GM10847 (cell line): Measurements from ENCODE around the gene DCTN1.

Experiments used
- POLR2A ChIP-seq: IDR thresholded peaks from 2 replicates; pipeline ENCODE4 v1.6.1; 2011; ENCODE audit not compliant: insufficient read length; ENCODE audit errors: extremely low read depth

DCTN1 gene

DNA sequence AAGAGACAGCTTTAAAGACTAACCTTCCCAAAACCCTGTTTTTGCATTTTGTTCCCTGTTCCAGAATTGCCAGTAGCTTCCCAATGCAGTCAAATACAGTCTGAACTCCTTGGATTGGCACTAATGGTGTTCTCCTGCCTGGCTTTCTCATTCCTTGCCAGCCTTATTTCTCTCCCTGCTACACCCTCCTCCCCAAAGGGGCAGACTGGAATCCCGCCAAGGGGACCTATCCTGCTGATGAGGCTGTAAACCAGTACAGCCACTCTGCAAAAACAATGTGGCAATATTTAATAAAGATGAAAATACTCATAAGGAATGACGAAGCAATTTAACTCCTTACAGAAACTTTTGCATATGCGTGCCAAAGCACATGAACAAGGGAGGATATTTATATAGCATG, 32.4 kb downstream of the DCTN1 start:
- no peak for TF ChIP-seq POLR2A

DNA sequence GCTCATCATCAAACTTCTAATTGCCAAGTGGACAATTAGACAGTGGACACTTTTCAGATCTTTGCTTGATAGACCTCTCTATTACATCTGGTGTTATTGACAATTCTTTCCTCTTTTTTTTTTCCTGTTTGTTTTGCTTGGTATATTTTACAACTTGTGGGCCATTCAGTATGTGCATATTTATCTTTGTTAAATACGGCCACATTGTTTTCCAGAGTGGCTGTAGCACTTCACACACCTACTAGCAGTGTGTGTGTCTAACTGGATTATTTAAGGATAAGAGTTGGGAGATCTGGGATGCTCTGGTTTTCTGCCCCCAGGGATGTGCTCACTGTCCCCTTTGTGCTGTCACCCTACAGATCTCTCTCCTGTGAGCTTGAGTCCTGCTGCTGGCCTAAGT, 32.8 kb downstream of the DCTN1 start:
- no peak for TF ChIP-seq POLR2A

DNA sequence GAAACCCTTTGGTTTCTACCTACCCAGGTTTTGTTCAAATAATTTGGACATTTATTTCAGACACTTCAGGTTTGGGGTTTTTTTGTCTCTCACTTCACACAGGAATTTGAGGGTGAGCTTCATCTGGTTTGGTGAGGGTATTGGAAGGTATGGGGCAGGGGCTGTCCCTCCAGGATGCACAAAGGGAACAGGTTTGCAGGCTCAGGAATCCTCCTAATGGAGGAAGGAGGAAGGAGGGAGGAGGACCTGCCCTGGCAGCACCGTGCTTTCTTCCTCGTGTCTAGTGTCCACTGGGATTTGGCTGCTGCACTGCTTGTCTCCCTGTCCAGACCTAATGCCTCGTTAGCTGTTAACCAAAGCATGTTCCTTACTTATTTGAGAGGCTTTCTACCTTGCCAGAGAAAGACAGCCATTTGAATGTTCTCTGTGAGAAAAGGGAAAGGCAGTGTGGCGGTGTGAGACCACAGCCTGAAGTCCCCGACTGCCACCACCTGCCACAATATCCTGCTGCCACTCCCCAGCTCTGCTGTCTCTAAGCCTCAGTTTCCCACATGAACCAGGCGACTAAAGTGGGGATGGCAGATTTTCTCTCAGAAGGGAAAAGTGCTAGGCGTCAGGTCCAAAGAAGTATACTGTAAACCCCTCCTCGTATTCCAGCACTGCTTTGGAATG, 34.7 kb downstream of the DCTN1 start:
- TF ChIP-seq POLR2A = no peak

DNA sequence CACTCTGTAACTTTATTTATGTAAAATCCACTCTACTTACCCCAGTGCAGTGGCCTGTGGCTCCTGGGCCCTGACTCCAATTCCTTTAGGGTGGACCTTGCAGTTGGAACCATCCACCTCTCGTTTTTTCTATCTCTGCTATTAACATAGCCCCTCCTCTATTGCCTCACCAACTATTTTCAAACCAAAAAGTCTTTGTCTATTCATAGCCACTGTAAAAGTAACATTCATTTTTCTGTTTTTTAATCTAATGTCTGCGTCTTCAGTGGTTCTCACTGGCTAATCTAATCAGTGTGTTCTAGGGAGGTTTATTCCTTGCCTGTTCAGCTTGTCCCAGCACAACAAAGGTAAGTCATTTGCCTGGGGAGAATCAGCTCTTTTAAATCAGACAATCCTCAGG, 36.8 kb downstream of the DCTN1 start, which contains the start of gene SLC4A5:
Gene SLC4A5, minus strand, starts transcription at position 101 of the 400 bp plus-strand sequence. CDS start 28,393 bp downstream, outside the sequence.
- no peak for TF ChIP-seq POLR2A

DNA sequence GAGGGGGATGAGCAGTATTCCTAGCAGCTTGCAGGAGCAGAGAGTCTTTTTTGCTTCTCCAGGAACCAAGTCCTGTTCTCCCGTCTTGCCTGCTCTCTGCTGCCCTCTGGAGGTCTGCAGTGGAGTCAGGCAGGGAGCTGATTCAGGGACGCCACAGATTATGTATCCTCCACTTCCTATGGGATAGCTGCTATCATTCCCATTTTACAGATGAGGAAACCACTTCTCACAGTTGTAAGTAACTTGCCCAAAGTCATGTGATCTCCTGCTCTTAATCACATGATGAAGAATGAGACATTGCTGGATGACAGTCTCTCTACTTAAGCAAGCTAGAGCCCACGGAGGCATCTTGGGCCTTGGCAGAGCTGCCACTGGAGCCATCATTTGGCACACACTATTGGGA, 45.2 kb downstream of the DCTN1 start:
- TF ChIP-seq POLR2A = no peak

DNA sequence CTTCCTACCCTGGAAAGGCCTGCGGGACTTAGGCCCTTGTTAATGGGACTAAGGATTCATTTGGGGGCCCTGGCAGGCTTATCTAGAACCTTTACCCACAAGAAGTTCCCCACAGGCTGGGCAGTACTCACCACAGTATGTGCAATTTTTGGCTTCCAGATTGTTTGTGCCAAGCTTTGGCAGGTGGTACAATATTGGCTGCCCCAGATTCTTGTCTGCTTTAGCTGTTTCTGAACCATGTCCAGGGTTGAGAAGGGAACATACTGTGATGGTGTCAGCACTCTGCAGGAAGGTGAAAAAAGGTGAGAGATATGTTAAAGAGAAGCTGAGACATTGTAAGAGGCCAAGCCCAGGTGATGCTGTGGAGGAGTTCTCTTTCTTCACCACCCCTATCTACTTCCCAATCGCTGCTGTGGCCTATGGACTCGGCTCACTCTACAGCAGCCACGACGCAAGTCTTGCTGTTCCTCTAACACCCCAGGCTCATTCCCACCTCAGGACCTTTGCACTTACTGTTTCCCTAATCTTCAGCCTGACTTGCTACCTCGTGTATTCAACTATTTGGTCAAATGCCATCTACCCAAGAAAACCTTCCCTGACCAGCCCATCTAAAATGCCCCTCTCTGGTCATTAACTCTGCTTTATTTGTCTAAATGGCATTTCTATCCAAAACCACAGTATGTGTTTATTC, 46.1 kb downstream of the DCTN1 start:
- no peak for TF ChIP-seq POLR2A

DNA sequence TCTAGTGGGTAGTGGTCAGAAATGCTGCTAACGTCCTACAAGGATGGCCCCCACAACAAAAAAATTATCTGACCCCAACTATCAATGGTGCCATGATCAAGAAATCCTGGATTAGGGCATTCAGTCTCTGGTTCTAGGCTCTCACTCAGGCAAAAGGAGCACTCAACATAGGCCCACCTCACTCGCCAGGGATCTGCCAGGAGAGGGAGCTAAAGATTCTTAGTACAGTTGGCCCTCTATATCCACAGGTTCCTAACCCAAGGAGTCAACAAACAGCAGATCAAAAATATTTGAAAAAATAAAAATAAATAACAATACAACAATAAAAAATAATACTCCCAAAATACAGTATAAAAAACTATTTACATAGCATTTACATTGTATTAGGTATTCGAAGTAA, 46.9 kb downstream of the DCTN1 start:
- no peak for TF ChIP-seq POLR2A

DNA sequence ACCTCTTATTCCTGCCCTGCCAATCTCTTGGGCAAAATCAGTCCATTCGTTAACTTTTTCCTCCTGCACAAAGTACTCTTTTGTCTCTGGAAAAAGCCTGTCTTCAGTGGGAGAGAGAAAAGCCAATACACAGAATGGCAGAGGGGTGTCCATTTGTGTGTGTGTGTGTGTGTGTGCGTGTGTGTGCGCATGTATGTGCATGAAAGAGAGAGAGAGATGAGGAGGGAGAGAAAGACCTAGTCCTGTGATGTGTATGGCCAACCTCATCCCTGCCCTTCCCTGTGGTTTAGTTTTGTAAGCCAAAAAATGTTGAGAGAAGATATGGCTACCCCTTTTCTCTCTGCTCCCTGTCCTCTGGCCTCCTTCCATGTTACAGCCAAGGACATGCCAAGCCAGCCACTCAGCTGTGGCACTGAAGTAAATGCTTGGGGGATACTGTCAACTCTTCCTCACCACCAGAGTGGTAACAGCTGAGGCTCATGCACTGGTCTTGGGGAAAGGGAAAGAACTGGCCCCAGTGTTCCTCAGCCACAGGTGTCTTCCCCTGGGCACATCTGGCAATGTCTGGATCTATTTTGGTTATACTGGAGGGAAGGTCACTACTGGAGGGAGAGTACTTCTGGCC, 47.4 kb downstream of the DCTN1 start:
- TF ChIP-seq POLR2A = no peak

DNA sequence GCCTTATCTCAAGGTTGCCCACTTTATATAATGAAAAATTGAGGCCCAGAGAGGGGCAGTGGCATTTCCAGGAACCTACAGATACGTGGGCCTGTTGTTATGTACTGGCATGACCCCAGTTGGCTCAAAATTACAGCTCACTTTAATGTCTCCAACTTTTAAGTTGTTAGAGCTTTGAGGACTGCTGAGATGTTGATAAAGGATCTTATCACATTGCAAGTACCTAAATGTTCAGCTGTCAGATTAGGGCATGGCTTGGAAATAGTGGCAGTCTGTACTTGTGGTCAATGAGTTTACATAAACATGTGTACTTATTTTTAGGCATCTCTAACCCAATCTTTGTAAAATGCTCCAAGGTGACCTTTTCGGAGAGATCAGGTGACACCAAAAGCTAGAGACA, 51.5 kb downstream of the DCTN1 start:
- no peak for TF ChIP-seq POLR2A

DNA sequence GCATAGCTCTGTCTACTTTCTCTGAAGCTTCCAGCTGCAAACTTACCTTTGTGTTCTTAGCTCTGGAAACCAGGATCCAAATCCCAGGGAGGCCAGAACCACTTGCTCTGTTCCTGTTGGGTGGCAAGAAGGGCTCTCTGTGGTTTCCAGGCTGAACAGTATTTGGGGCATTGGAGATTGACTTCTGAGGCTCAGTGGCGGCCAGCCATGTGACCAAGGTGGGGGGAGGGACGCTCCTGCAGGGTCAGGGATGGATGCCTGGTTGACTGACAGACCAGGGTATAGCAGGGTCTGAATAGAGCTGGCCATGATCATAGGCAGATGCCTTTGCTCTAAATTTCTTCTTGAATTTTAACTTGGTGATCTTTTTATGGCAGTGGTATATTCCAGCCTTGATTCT, 52.0 kb downstream of the DCTN1 start:
- TF ChIP-seq POLR2A = no peak

DNA sequence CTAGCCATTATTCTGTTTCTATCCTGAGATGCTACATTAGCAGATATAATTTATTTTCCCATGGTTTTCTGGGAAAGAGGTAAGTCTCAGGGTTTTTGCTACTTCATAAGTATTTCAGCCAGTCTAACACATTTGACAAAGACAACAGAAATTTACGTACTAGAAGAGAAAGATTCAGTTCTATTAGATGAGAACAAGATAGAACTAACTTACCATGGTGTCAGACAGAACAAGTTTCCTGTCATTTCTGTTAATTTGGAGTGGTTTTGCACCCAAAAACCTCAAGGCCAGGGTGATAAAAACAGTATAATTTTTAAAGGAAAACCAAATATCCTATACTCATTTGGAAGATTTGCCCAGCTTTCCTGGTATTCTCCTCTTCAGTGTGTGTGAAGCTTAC, 52.5 kb downstream of the DCTN1 start:
- TF ChIP-seq POLR2A = no peak

DNA sequence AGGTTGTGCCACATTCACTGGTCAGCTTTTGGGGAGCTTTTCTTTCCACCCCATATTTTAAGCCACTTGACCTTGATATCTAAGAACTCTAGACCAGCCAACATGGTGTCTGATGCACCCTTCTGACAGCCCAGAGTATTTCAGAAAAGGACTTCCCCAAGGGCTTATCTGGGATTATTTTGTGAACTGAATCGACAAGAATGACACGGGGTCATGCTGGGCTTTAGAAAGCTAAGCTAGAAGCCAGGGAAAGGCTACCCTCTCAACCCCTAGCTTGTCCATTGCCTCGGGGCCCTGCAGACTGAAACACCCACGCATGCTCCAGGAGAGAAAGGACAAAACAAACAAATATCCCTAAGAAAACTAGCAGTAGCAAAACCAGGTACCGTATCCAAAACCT, 52.9 kb downstream of the DCTN1 start:
- no peak for TF ChIP-seq POLR2A

DNA sequence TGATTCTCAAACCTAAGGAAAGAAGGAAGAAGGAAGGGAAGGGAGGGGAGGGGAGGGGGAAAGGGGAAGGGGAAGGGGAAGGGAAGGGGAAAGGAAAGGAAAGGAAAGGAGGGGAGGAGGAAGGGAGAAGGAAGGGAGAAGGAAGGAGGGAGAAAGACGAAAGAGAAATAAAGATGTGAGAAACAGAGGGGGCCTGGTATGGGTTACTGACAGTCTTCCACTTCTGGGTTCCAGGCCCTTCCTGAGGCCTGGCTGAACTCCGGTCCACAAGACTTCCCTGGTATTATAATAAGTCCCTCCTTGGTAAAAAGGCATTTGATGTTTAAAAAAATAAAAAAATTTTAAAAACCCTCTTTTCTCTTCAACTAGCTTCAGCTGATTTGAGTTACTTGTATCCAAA, 54.3 kb downstream of the DCTN1 start:
- no peak for TF ChIP-seq POLR2A

DNA sequence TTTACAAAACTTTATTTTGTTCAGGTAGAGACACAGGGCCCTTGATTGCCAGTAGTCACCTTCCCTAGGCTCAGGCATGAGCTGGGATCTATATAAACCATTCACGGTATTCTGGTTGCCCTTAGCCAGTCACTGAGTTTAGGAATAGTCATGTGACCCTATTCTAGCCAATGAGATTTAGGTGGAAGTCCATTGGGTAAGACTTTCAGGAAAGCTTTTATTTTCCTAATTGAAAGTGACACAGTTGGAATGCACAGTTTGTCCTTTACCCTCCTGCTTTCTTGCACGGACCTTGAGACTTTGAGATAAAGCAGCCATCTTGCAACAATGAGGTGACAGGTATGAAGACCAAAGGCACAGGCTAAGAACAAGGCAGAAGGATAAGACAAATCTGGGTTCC, 58.4 kb downstream of the DCTN1 start:
- TF ChIP-seq POLR2A = no peak

DNA sequence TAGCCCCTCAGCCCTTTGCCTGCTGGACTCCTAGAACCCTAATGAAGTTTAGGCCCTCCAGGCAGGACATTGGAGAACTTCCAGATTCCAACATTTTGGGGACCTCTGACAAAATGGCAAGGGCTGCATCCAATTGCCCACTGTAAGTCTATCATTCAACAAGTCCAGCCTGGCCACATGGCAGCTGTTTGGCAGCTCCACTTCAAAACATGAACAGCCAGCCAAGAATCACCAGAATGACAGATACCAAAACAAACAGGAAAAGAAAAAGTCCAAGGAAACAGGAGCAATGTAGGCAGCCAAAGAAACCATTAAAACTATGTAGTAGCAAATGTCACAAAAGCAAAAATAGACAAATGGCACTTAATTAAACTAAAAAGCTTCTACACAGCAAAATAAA, 62.4 kb downstream of the DCTN1 start:
- TF ChIP-seq POLR2A = no peak

DNA sequence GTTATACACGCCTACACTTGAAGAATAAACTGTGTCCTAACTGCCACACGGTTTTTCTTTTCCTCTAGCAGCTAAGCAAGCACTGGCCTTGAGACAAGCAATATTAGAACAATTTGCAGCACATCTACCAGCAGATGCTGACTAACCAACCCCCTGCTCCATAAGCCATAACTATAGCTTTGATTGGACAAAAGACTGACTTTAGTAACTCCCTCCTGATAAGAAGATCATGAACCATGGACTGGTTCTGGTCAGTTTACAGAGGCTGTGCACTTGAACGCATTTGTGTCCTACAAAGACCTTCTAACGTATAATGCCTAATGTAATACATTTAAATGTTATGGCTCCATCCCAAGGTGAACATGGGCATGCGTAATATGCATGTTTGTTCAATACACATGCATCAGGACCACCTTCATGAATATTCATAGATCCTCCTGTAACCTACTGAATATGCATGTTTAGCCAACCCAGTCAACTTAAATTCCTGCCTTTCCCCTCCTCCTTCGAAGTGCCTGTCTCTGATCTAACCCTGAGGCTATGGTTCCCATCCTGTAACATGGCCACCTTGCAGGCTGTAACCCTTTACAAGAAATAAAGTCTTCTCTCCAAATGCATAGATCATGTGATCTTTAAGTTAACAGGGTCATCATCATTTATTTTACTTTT, 63.4 kb downstream of the DCTN1 start:
- TF ChIP-seq POLR2A = no peak
